ENCODE results near the gene HOXD8. TPM values are rescaled to one million over a fixed set of nuclear protein-coding genes. Genes with fewer than 3 reads are reported as not detected.

HOXD8 gene
- total RNA-seq, 1 donor from 2014 or later, result 2.8 TPM

GRCh38 chr2:176160986-176161824, 31.7 kb downstream of the HOXD8 start:
- H3K27me3 Mint-ChIP-seq, result peaks cover 93% of the 10 kb centered on the region
- DNase-seq (ENCODE audit: extremely low spot score, unreplicated experiment), result no peak
- peaks cover 48% of the 10 kb centered on the region for H3K4me1 Mint-ChIP-seq (ENCODE audit: unreplicated experiment)
- H3K9me3 Mint-ChIP-seq, result no peaks in the 10 kb centered on the region
- TF ChIP-seq CTCF (conservative IDR thresholded peaks at IDR 0.05), result no peak
- no peaks in the 10 kb centered on the region for H3K36me3 Mint-ChIP-seq
- peak overlapping the region; percentile 64 for H3K27ac Mint-ChIP-seq
- H3K4me3 Mint-ChIP-seq, result peak overlapping the region; percentile 88

- no peaks in the 10 kb centered on the region for H3K9me3 Mint-ChIP-seq
- no peak for TF ChIP-seq CTCF (conservative IDR thresholded peaks at IDR 0.05)
- peak overlapping the region; percentile 88 for H3K4me3 Mint-ChIP-seq
Observed at GRCh38 chr2:176161825-176162626, 32.5 kb downstream of the HOXD8 start.

GRCh38 chr2:176162911-176163671, 33.6 kb downstream of the HOXD8 start:
- peaks cover 96% of the 10 kb centered on the region for H3K27me3 Mint-ChIP-seq
- no peak for TF ChIP-seq CTCF (conservative IDR thresholded peaks at IDR 0.05)
- no peaks in the 10 kb centered on the region for H3K9me3 Mint-ChIP-seq
- DNase-seq (ENCODE audit: extremely low spot score, unreplicated experiment), result no peak
- peaks cover 13% of the 10 kb centered on the region for H3K36me3 Mint-ChIP-seq
- H3K27ac Mint-ChIP-seq, result peak overlapping the region; percentile 89
- H3K4me1 Mint-ChIP-seq (ENCODE audit: unreplicated experiment), result peaks cover 49% of the 10 kb centered on the region
- H3K4me3 Mint-ChIP-seq, result peak overlapping the region; percentile 87

More at GRCh38 chr2:176161825-176162626, 32.5 kb downstream of the HOXD8 start:
- Mint-ChIP-seq H3K36me3 (peaks cover 5% of the 10 kb centered on the region), H3K27me3 (peaks cover 95% of the 10 kb centered on the region), H3K27ac (peak overlapping the region; percentile 64), H3K4me1 (ENCODE audit: unreplicated experiment) (peaks cover 51% of the 10 kb centered on the region)
- no peak for DNase-seq (ENCODE audit: extremely low spot score, unreplicated experiment)

- peaks cover 44% of the 10 kb centered on the region for H3K4me1 Mint-ChIP-seq (ENCODE audit: unreplicated experiment)
Observed at GRCh38 chr2:176163672-176164056, 34.2 kb downstream of the HOXD8 start.

More at GRCh38 chr2:176163672-176164056, 34.2 kb downstream of the HOXD8 start:
- Mint-ChIP-seq H3K27me3 (peaks cover 90% of the 10 kb centered on the region), H3K9me3 (no peaks in the 10 kb centered on the region), H3K27ac (peak overlapping the region; percentile 89), H3K4me3 (peak overlapping the region; percentile 87), H3K36me3 (peaks cover 13% of the 10 kb centered on the region)
- no peak for DNase-seq (ENCODE audit: extremely low spot score, unreplicated experiment)
- no peak for TF ChIP-seq CTCF (conservative IDR thresholded peaks at IDR 0.05)

Measured in type B pancreatic cell (in vitro differentiated cells).